Esophagus (tissue), 2 donors: ENCODE data around the gene LIG3. TPM values are rescaled to one million over a fixed set of nuclear protein-coding genes. Genes with fewer than 3 reads are reported as not detected.
"Not testable (repeated sequence)": the region's sequence is repeated elsewhere in the genome, so short reads cannot be mapped to it uniquely, and the experiment has no call there.

Experiments used
- H3K27ac ChIP-seq, 2 donors: one replicate each; pipeline ENCODE4 v1.5.1; 2013; ENCODE audit warnings: low read depth in 2 of 2, mild to moderate bottlenecking in 2 of 2, inconsistent platforms in 1 of 2, low read length in 1 of 2, moderate library complexity in 1 of 2
- H3K27me3 ChIP-seq, 2 donors: one replicate each; pipeline ENCODE4 v1.6.1; 2013; ENCODE audit warnings: low read length in 2 of 2, control low read depth in 1 of 2, mild to moderate bottlenecking in 1 of 2; ENCODE audit not compliant: insufficient read depth in 2 of 2, control insufficient read depth in 1 of 2
- H3K36me3 ChIP-seq, 2 donors: one replicate each; pipeline ENCODE4 v1.6.1; 2013; ENCODE audit warnings: low read length in 1 of 2; ENCODE audit not compliant: control insufficient read depth in 2 of 2, insufficient read depth in 2 of 2
- H3K4me1 ChIP-seq, 2 donors: one replicate each; pipeline ENCODE4 v1.6.1; 2013; ENCODE audit warnings: low read length in 1 of 2; ENCODE audit not compliant: control insufficient read depth in 2 of 2, insufficient read depth in 2 of 2
- H3K4me3 ChIP-seq, 2 donors: one replicate each; pipeline ENCODE4 v1.5.1; 2013; ENCODE audit warnings: low read length in 2 of 2, mild to moderate bottlenecking in 2 of 2, low read depth in 1 of 2, moderate library complexity in 1 of 2
- H3K9me3 ChIP-seq, 2 donors: one replicate each; pipeline ENCODE4 v1.6.1; 2013; ENCODE audit warnings: mild to moderate bottlenecking in 2 of 2, low read depth in 1 of 2, low read length in 1 of 2, moderate library complexity in 1 of 2; ENCODE audit not compliant: control insufficient read depth in 2 of 2, insufficient read depth in 1 of 2
- WGBS, 2 donors: extraction: QIAGEN DNeasy Blood & Tissue Kit; methylation state at CpG; one replicate each; pipeline ENCODE4 v1.1.7; 2013; 5-methylcytosine and 5-hydroxymethylcytosine counted together
- polyA plus RNA-seq, 2 donors: library from polyadenylated mRNA; stranded (reverse); fragments of 200-250 nt; gene quantifications; one replicate each; pipeline ENCODE4 v1.2.3, GENCODE V29; 2013
- donor health status: healthy with polysubstance abuse.
- donor health status: Bipolar disorder and iron deficiency.

The LIG3 gene
- polyA plus RNA-seq, 2 donors: 6.2 to 9.2 TPM

DNA sequence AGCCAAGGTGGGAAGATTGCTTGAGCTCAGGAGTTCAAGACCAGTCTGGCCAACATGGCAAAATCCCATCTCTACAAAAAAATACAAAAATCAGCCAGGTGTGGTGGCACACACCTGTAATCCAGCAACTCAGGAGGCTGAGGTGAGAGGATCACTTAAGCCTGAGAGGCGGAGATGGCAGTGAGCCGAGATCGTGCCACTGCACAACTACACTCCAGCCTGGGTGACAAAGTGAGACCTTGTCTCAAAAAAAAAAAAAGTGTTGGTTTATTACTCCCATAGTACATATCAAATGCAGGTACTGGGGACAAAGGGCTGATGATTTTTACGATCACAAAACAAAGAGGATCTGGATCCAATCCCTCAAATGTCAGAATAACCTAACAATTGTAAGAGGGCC lies 47.8 kb downstream of the LIG3 start:
- H3K4me1 ChIP-seq, H3K9me3 ChIP-seq, H3K27me3 ChIP-seq, H3K36me3 ChIP-seq, H3K4me3 ChIP-seq: not testable (repeated sequence)
- peak overlapping the region; percentile 59 to 67 for H3K27ac ChIP-seq
- WGBS, 2 donors: 84 to 90% methylated on average over 4 of the region's 4 CpGs

DNA sequence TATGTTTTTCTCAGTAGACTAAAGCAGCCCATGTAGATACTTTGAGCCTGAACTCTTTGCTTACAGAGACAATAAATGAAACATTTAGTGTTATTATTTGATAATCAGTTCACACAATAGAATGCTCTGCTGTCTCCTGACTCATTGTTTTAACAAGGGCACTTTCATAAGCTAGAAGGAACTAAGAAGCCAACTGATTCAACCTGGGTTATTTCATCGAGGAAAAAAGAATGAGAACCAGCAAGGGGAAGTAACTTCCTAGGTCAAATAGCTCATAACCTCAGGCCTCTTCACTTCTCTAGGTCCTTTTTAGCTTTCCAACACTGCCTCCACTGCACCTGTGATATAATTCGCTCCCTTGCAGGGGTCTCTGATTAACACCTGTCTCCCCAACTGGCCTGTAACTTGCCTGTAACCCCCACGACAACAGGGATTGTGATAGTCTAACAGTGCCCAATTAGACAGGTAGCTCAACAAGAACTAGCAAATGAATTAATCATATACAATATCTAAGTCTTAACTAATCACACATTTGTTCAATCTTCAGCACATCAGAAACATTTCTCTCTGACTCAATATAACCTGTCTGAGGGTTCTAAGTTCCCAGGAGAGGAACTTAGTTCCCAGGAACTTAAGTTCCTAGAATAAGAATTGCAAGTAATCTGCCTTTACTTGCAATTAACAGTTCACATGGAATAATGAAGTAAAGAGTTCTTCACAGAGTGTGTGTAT lies 48.4 kb downstream of the LIG3 start:
- 64 to 66% methylated on average over 3 of the region's 3 CpGs for WGBS, 2 donors
- Histone ChIP-seq H3K4me1 (peaks cover 0 to 4% of the 10 kb centered on the region in 2 donors), H3K4me3 (no peak overlapping the region), H3K9me3 (no peaks in the 10 kb centered on the region), H3K27ac (peak overlapping the region; percentile 67 to 92), H3K36me3 (peaks cover 4 to 5% of the 10 kb centered on the region in 2 donors), H3K27me3 (no peaks in the 10 kb centered on the region)

DNA sequence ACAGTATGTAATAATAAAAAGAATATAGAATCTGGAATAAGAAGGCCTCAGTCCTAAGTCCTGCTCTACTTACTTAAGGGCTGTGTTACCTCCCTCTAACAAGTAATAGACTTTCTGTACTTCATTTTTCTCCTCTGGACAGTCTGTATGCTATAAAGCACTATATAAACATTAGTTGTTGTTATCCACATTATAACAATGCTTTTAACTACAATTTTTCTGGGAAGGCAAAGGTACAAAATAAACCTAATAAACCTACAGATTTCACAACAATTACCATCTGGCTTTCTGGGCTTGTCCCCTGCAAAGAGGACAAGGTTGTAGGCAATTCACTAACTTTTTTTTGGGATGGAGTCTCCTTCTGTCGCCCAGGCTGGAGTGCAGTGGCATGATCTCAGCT lies 50.5 kb downstream of the LIG3 start:
- Histone ChIP-seq H3K27me3 (no peaks in the 10 kb centered on the region), H3K36me3 (peaks cover 0 to 8% of the 10 kb centered on the region in 2 donors), H3K9me3 (no peaks in the 10 kb centered on the region), H3K27ac (no peak overlapping the region), H3K4me1 (peaks cover 0 to 2% of the 10 kb centered on the region in 2 donors), H3K4me3 (no peak overlapping the region)
- WGBS, 2 donors: 93 to 98% methylated on average over 1 of the region's 1 CpG

DNA sequence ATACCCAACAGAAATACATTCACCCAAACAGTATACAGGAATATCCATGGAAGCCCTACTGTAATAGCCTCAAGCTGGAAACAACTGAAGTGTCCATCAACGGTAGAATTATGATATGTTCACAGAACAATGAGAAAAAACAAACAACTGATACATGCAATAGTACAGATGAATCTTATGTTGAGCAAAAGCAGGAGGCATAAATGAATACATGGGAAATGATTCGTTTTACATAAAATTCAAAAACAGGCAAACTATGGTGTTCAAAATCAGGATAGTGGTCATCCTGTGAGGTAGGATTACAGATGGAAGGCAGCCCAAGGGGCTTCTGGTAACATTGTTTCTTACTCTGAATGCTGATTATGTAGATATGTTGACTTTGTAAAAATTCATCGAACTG lies 58.1 kb downstream of the LIG3 start:
- H3K36me3 ChIP-seq: peaks cover 0 to 3% of the 10 kb centered on the region in 2 donors
- no peaks in the 10 kb centered on the region for H3K9me3 ChIP-seq
- 90 to 93% methylated on average over 3 of the region's 3 CpGs for WGBS, 2 donors

DNA sequence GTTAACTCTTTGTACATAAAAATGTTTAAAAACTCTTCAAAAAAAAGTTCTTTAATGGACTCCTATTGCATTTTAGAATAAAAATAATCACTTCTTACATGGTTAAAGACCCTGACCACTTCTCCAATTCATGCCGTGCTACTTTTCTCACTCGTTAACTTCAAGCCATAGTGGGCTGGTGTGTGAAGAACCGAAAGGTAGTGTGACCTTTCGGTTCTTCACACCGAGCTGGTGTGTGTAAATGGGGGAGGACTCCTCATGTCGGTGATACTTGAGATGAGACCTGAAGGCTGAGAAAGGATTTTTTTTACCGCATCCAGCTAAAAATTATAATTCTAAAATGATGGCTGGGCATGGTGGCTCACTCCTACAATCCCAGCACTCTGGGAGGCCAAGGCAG lies 61.1 kb downstream of the LIG3 start:
- H3K4me1 ChIP-seq: no peaks in the 10 kb centered on the region
- 93 to 97% methylated on average over 7 of the region's 7 CpGs for WGBS, 2 donors

More for the DNA sequence above, 58.1 kb downstream of the LIG3 start:
- no peak overlapping the region for H3K4me3 ChIP-seq
- no peaks in the 10 kb centered on the region for H3K4me1 ChIP-seq
- no peaks in the 10 kb centered on the region for H3K27me3 ChIP-seq
- H3K27ac ChIP-seq: no peak overlapping the region

DNA sequence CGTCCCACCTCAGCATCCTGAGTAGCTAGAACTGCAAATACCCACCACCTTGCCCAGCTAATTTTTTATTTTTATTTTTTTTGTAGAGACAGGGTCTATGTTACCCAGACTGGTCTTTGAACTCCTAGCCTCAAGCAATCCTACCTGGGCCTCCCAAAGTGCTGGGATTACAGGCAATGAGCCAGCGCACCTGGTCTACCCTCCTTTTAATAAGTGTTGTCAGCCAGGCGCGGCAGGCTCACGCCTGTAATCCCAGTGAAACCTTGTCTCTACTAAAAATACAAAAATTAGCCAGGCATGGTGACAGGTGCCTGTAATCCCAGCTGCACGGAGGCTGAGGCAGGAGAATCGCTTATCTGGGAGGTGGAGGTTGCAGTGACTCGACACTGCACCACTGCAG lies 63.9 kb downstream of the LIG3 start:
- H3K36me3 ChIP-seq: no peaks in the 10 kb centered on the region
- no peak overlapping the region for H3K4me3 ChIP-seq
- H3K4me1 ChIP-seq: no peaks in the 10 kb centered on the region
- H3K27ac ChIP-seq: no peak overlapping the region
- no peaks in the 10 kb centered on the region for H3K9me3 ChIP-seq
- no peaks in the 10 kb centered on the region for H3K27me3 ChIP-seq
- 78 to 87% methylated on average over 8 of the region's 8 CpGs for WGBS, 2 donors

More for the DNA sequence above, 61.1 kb downstream of the LIG3 start:
- Histone ChIP-seq H3K9me3 (no peaks in the 10 kb centered on the region), H3K27ac (no peak overlapping the region), H3K4me3 (no peak overlapping the region), H3K36me3 (no peaks in the 10 kb centered on the region), H3K27me3 (no peaks in the 10 kb centered on the region)

DNA sequence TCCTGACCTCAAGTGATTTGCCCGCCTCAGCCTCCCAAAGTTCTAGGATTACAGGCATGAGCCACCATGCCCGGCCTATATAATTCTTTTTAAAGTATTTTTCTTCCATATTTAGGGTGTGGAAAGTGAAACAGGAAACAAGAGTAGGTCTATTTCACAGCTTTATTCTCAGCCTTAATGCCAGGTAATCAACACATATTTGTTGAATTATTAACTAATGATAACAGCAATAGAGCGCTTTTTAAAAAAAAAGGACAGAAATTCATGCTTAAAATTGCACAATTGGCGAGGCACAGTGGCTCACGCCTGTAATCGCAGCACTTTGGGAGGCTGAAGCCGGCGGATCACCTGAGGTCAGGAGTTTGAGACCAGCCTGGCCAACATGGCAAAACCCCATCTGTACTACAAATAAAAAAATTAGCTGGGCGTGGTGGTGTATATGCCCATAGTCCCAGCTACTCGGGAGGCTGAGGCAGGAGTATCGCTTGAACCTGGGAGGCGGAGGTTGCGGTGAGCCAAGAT lies 65.2 kb downstream of the LIG3 start:
- H3K4me1 ChIP-seq, H3K27ac ChIP-seq, H3K27me3 ChIP-seq, H3K9me3 ChIP-seq, H3K36me3 ChIP-seq, H3K4me3 ChIP-seq: not testable (repeated sequence)
- 72 to 92% methylated on average over 13 of the region's 13 CpGs for WGBS, 2 donors

DNA sequence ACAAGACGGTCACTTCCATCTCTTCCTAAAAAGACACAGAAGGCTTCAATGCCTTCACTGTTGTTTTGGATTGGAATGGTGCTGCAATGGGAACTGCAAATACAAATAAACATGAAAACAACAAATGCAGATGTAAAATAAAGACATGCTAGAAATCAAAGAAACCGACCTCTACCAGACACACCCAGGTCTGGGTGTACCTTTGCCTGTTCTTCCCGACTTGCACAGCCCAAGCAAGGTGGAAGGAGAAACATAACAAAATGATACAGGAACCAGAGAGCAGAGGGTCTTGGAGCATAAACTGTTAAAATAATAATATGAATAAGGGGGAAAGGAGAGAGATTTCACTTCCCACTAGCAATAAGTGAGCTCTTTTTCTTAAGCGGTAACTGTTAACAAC lies 65.9 kb downstream of the LIG3 start:
- Histone ChIP-seq H3K27ac (peak overlapping the region in 1 of 2 donors; percentile 53), H3K9me3 (no peaks in the 10 kb centered on the region), H3K4me1 (no peaks in the 10 kb centered on the region), H3K27me3 (no peaks in the 10 kb centered on the region), H3K36me3 (no peaks in the 10 kb centered on the region), H3K4me3 (no peak overlapping the region)
- WGBS, 2 donors: 48 to 61% methylated on average over 4 of the region's 4 CpGs

DNA sequence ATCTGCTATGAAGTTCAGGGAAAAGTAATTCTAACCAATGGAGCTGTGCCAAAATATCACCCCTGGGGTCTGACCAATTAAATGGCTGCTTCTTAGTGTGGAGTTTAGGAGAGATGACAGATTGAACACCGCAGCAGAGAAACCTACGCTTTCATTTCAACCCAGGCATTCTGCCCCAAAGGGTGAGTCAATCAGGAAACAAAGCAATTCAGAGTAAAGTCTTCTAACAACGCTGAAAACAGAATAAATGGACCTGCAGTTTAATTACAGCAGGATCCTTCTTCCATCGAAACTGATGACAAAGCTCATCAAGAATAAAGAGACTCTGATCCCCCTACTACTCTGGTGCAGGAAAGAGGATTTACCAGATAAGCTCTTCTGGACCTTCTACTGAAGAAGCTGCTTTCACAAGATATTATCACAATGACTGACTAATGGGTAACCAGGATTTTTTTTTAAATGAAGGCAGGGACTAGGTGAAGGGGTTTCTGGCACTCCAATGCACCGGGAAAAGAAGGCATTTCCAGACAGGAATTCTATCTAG lies 66.5 kb downstream of the LIG3 start:
- no peaks in the 10 kb centered on the region for H3K27me3 ChIP-seq
- no peaks in the 10 kb centered on the region for H3K9me3 ChIP-seq
- no peaks in the 10 kb centered on the region for H3K36me3 ChIP-seq
- H3K4me3 ChIP-seq: no peak overlapping the region
- WGBS, 2 donors: 36% methylated on average over 5 of the region's 5 CpGs
- no peaks in the 10 kb centered on the region for H3K4me1 ChIP-seq
- H3K27ac ChIP-seq: peak overlapping the region; percentile 18 to 66
